K562 (cell line): ENCODE data around the gene ZNF865. TPM values are rescaled to one million over a fixed set of nuclear protein-coding genes. Genes with fewer than 3 reads are reported as not detected.
A peak's percentile ranks its signal among the peaks of the same experiment; 100 is the strongest.

ENCODE experiments used
- CCNT2 ChIP-seq: IDR thresholded peaks from 2 replicates; pipeline ENCODE4 v1.6.1; 2011; ENCODE audit warnings: borderline replicate concordance, low read depth, mild to moderate bottlenecking, moderate library complexity, mixed read lengths, low read length; ENCODE audit not compliant: insufficient read length; ENCODE audit errors: extremely low read depth
- CREB3 ChIP-seq: fragments of 450-650 bp; conservative IDR thresholded peaks from 2 replicates; pipeline ENCODE4 v1.6.1; 2016; ENCODE audit warnings: missing genetic modification characterization, low read depth, mild to moderate bottlenecking, missing compliant biosample characterization, moderate library complexity
- CREB5 ChIP-seq: fragments of 250-450 bp; sonication (Bioruptor Pico); IDR thresholded peaks from 2 replicates; pipeline ENCODE4 v1.5.0; 2020; ENCODE audit warnings: mild to moderate bottlenecking
- FOXO4 ChIP-seq: fragments of 450-650 bp; formaldehyde crosslinking; IDR thresholded peaks from 2 replicates; pipeline ENCODE4 v1.4.0; 2020; ENCODE audit warnings: mild to moderate bottlenecking, moderate library complexity
- MAZ ChIP-seq, 2 experiments: fragments of 450-650 bp in 1 of 2; sonication (generic) in 1 of 2; formaldehyde crosslinking; IDR thresholded peaks in 1 of 2; conservative IDR thresholded peaks in 1 of 2; 2 replicates each; pipeline versions ENCODE4 v1.4.0 to v1.5.0; 2020; ENCODE audit warnings: mild to moderate bottlenecking in 1 of 2, missing genetic modification reagents in 1 of 2
- PCBP1 ChIP-seq: fragments of 200-400 bp; formaldehyde crosslinking; IDR thresholded peaks from 2 replicates; pipeline ENCODE4 v1.6.1; 2018; ENCODE audit warnings: mild to moderate bottlenecking, low read depth, low read length; ENCODE audit not compliant: poor library complexity, severe bottlenecking
- RFX7 ChIP-seq: fragments of 250-450 bp; sonication (Bioruptor Pico); IDR thresholded peaks from 2 replicates; pipeline ENCODE4 v1.5.1; 2021; ENCODE audit warnings: mild to moderate bottlenecking
- TBP ChIP-seq: optimal IDR thresholded peaks from 2 replicates; pipeline ENCODE3; 2011; ENCODE audit warnings: low read depth, low read length, improper control_type of control experiment
- ZC3H11A ChIP-seq: IDR thresholded peaks from 2 replicates; pipeline ENCODE4 v1.6.1; 2012; ENCODE audit warnings: low read depth, low read length, improper control_type of control experiment
- ZNF263 ChIP-seq: sonication (generic); formaldehyde crosslinking; IDR thresholded peaks from 2 replicates; pipeline ENCODE4 v1.8.0; 2022; ENCODE audit warnings: mild to moderate bottlenecking, missing genetic modification reagents, borderline replicate concordance
- ZNF354B ChIP-seq: fragments of 250-450 bp; sonication (Bioruptor Pico); IDR thresholded peaks from 2 replicates; pipeline ENCODE4 v1.4.0; 2020
- ZNF444 ChIP-seq: fragments of 250-450 bp; sonication (Bioruptor Pico); IDR thresholded peaks from 2 replicates; pipeline ENCODE4 v1.4.0; 2020; ENCODE audit warnings: mild to moderate bottlenecking, moderate library complexity
- polyA plus RNA-seq, 8 experiments: library from polyadenylated mRNA; depleted of rRNA in 4 of 8; stranded (reverse) in 5 of 8; unstranded in 3 of 8; fragments of >200 nt; fragmentation: Nextera tagmentation in 2 of 8; fragmentation: Illumina TruSeq in 1 of 8; extraction: Ambion mirVana in 2 of 8; extraction: Trizol in 1 of 8; gene quantifications; 2 replicates each; pipeline versions ENCODE4 v1.2.1 to v1.2.3, GENCODE V29; 2011 to 2014; ENCODE audit warnings: inconsistent platforms in 1 of 8, missing spikeins in 1 of 8
- total RNA-seq, 7 experiments: library from RNA; depleted of rRNA in 6 of 7; stranded (reverse); fragments of >200 nt in 6 of 7; fragmentation: Illumina TruSeq in 2 of 7; extraction: Trizol in 2 of 7; gene quantifications; 2 replicates each; pipeline versions ENCODE4 v1.2.1 to v1.2.3, GENCODE V29; 2011 to 2021; ENCODE audit warnings: low replicate concordance in 1 of 7
- TF ChIP-seq, protein P1 (sequence below), 2 experiments: fragments of 450-650 bp; IDR thresholded peaks; 2 replicates each; pipeline ENCODE4 v1.6.1; 2018; ENCODE audit warnings: mild to moderate bottlenecking in 2 of 2, low read depth in 1 of 2; ENCODE audit not compliant: partially characterized antibody in 2 of 2
- TF ChIP-seq, protein P2 (sequence below): fragments of 200-800 bp; sonication (Bioruptor generic); IDR thresholded peaks from 2 replicates; pipeline ENCODE4 v1.6.1; 2016; ENCODE audit warnings: missing genetic modification characterization, missing compliant biosample characterization

Gene ZNF865
- total and polyA plus RNA-seq, 9 of the 15 experiments (the other 6 are each of a cell fraction or from before 2014, with no cell fraction given), result 0.40 to 18.8 (median 1.6) TPM; not detected in 2

DNA sequence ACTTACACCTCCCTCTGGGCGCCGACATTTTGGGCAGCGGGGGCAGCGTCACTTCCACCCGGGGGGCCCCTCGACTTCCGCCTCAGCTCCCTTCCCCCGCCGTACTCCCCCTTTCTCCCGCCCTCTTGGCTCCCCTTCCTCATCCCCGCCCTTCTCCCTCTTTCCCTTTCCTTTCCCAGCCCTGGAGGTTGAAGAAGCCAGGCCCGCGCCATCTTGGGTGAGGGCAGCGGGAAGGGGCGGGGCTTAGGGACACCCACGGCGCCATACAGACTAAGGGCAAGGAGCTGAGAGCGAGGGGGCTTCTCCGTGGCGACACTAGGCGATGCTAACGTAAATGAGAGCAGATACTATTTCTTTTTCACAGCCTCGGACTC lies 6.0 kb upstream of the ZNF865 start, which contains the start of gene FIZ1 (continued):
- TF ChIP-seq, protein P1, sequence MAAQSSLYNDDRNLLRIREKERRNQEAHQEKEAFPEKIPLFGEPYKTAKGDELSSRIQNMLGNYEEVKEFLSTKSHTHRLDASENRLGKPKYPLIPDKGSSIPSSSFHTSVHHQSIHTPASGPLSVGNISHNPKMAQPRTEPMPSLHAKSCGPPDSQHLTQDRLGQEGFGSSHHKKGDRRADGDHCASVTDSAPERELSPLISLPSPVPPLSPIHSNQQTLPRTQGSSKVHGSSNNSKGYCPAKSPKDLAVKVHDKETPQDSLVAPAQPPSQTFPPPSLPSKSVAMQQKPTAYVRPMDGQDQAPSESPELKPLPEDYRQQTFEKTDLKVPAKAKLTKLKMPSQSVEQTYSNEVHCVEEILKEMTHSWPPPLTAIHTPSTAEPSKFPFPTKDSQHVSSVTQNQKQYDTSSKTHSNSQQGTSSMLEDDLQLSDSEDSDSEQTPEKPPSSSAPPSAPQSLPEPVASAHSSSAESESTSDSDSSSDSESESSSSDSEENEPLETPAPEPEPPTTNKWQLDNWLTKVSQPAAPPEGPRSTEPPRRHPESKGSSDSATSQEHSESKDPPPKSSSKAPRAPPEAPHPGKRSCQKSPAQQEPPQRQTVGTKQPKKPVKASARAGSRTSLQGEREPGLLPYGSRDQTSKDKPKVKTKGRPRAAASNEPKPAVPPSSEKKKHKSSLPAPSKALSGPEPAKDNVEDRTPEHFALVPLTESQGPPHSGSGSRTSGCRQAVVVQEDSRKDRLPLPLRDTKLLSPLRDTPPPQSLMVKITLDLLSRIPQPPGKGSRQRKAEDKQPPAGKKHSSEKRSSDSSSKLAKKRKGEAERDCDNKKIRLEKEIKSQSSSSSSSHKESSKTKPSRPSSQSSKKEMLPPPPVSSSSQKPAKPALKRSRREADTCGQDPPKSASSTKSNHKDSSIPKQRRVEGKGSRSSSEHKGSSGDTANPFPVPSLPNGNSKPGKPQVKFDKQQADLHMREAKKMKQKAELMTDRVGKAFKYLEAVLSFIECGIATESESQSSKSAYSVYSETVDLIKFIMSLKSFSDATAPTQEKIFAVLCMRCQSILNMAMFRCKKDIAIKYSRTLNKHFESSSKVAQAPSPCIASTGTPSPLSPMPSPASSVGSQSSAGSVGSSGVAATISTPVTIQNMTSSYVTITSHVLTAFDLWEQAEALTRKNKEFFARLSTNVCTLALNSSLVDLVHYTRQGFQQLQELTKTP (IDR thresholded peaks at IDR 0.05; ENCODE audit: low read depth in 1 of 2, partially characterized antibody in 2 of 2), result no peak
- TF ChIP-seq ZNF444 (CRISPR knock-in tag) (no peak), CCNT2 (no peak), ZNF263 (peak; percentile 88), TBP (no peak), ZC3H11A (no peak), ZNF354B (no peak), RFX7 (CRISPR knock-in tag) (no peak), PCBP1 (peak; percentile 18), FOXO4 (CRISPR knock-in tag) (no peak), CREB5 (no peak), CREB3 (no peak), MAZ (CRISPR knock-in tag; conservative IDR thresholded peaks at IDR 0.05 in 1 of 2, IDR thresholded peaks at IDR 0.05 in 1 of 2) (peak in 1 of 2 experiments; percentile 93; a peak in 3 of 4 replicates)
- TF ChIP-seq, protein P2, sequence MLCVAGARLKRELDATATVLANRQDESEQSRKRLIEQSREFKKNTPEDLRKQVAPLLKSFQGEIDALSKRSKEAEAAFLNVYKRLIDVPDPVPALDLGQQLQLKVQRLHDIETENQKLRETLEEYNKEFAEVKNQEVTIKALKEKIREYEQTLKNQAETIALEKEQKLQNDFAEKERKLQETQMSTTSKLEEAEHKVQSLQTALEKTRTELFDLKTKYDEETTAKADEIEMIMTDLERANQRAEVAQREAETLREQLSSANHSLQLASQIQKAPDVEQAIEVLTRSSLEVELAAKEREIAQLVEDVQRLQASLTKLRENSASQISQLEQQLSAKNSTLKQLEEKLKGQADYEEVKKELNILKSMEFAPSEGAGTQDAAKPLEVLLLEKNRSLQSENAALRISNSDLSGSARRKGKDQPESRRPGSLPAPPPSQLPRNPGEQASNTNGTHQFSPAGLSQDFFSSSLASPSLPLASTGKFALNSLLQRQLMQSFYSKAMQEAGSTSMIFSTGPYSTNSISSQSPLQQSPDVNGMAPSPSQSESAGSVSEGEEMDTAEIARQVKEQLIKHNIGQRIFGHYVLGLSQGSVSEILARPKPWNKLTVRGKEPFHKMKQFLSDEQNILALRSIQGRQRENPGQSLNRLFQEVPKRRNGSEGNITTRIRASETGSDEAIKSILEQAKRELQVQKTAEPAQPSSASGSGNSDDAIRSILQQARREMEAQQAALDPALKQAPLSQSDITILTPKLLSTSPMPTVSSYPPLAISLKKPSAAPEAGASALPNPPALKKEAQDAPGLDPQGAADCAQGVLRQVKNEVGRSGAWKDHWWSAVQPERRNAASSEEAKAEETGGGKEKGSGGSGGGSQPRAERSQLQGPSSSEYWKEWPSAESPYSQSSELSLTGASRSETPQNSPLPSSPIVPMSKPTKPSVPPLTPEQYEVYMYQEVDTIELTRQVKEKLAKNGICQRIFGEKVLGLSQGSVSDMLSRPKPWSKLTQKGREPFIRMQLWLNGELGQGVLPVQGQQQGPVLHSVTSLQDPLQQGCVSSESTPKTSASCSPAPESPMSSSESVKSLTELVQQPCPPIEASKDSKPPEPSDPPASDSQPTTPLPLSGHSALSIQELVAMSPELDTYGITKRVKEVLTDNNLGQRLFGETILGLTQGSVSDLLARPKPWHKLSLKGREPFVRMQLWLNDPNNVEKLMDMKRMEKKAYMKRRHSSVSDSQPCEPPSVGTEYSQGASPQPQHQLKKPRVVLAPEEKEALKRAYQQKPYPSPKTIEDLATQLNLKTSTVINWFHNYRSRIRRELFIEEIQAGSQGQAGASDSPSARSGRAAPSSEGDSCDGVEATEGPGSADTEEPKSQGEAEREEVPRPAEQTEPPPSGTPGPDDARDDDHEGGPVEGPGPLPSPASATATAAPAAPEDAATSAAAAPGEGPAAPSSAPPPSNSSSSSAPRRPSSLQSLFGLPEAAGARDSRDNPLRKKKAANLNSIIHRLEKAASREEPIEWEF, result no peak
